Uterus (tissue), 4 donors: Measurements from ENCODE around the gene E4F1. TPM values are rescaled to one million over a fixed set of nuclear protein-coding genes. Genes with fewer than 3 reads are reported as not detected.

Experiments used
- DNase-seq, 2 donors: peaks; one replicate each; pipeline ENCODE4 v3.0.0-alpha.2; 2019 to 2020
- H3K27ac ChIP-seq, 2 donors: fragments of 200-600 bp; sonication (generic); 1 replicate in 1 of 2; 2 replicates in 1 of 2; pipeline ENCODE4 v1.5.1; 2016 to 2018
- H3K27me3 ChIP-seq, 2 donors: fragments of 200-600 bp; sonication (generic); one replicate each; pipeline ENCODE4 v1.5.1; 2018 to 2019; ENCODE audit warnings: control low read depth in 1 of 2
- H3K36me3 ChIP-seq, 2 donors: fragments of 200-600 bp; sonication (generic); one replicate each; pipeline ENCODE4 v1.5.1; 2019; ENCODE audit warnings: control low read depth in 1 of 2
- H3K4me1 ChIP-seq, 2 donors: fragments of 200-600 bp; sonication (generic); one replicate each; pipeline ENCODE4 v1.5.1; 2018 to 2019; ENCODE audit warnings: control low read depth in 1 of 2
- H3K4me3 ChIP-seq, 2 donors: fragments of 200-600 bp; sonication (generic); 1 replicate in 1 of 2; 2 replicates in 1 of 2; pipeline ENCODE4 v1.5.1; 2018 to 2019; ENCODE audit warnings: mild to moderate bottlenecking in 1 of 2
- H3K9me3 ChIP-seq, 2 donors: fragments of 200-600 bp; sonication (generic); one replicate each; pipeline ENCODE4 v1.5.1; 2019; ENCODE audit warnings: control low read depth in 1 of 2
- CTCF ChIP-seq, 4 experiments: fragments of 200-600 bp in 2 of 4; fragments of 450-650 bp in 2 of 4; sonication (generic) in 2 of 4; IDR thresholded peaks; one replicate each; pipeline ENCODE4 v1.5.1; 2016 to 2019; ENCODE audit warnings: antibody characterized with exemption in 4 of 4, mild to moderate bottlenecking in 2 of 4, moderate library complexity in 1 of 4
- POLR2A ChIP-seq, 2 donors: fragments of 450-650 bp; IDR thresholded peaks; one replicate each; pipeline ENCODE4 v1.6.1; 2016; ENCODE audit warnings: antibody characterized with exemption in 2 of 2, mild to moderate bottlenecking in 1 of 2, moderate library complexity in 1 of 2
- intact Hi-C: fragments of 100-400 bp; cut with DNase I; formaldehyde crosslinking; loops from one replicate; pipeline ENCODE4 v1.15.1; 2023; ENCODE audit warnings: low total_unique reads
- total RNA-seq, 4 donors: library from RNA; depleted of rRNA in 3 of 4; stranded (reverse); fragments of >200 nt in 3 of 4; gene quantifications; one replicate each; pipeline versions ENCODE4 v1.1.0 to v1.2.4, GENCODE V29; 2014 to 2023
- donor health status: DM: yes; HTN: yes; CAD: no.

E4F1 gene
- total RNA-seq, 4 donors from 2014 or later, result 8.2 to 41.8 (median 29.9) TPM

GRCh38 chr16:2275476-2276367 is 52.3 kb downstream of the E4F1 start:
- no peak for TF ChIP-seq POLR2A (IDR thresholded peaks at IDR 0.05)
- TF ChIP-seq CTCF (IDR thresholded peaks at IDR 0.05), result no peak
- no peak for DNase-seq
- Histone ChIP-seq H3K27me3 (no peaks in the 10 kb centered on the region), H3K36me3 (no peaks in the 10 kb centered on the region), H3K9me3 (no peaks in the 10 kb centered on the region), H3K4me1 (no peaks in the 10 kb centered on the region), H3K4me3 (no peak overlapping the region), H3K27ac (no peak overlapping the region)
- intact Hi-C loops, result no loop called here

GRCh38 chr16:2276368-2277195 is 53.2 kb downstream of the E4F1 start:
- Histone ChIP-seq H3K36me3 (no peaks in the 10 kb centered on the region), H3K9me3 (no peaks in the 10 kb centered on the region), H3K4me3 (no peak overlapping the region), H3K4me1 (no peaks in the 10 kb centered on the region), H3K27ac (no peak overlapping the region), H3K27me3 (no peaks in the 10 kb centered on the region)
- intact Hi-C loops, result no loop called here
- no peak for DNase-seq
- no peak for TF ChIP-seq CTCF (IDR thresholded peaks at IDR 0.05)
- no peak for TF ChIP-seq POLR2A (IDR thresholded peaks at IDR 0.05)

GRCh38 chr16:2277466-2278271 is 54.3 kb downstream of the E4F1 start:
- intact Hi-C loops, result no loop called here

GRCh38 chr16:2278272-2278608 is 54.8 kb downstream of the E4F1 start:
- H3K9me3 ChIP-seq, result no peaks in the 10 kb centered on the region
- DNase-seq, result no peak
- no peak overlapping the region for H3K27ac ChIP-seq
- no peaks in the 10 kb centered on the region for H3K36me3 ChIP-seq
- no peaks in the 10 kb centered on the region for H3K4me1 ChIP-seq
- H3K4me3 ChIP-seq, result no peak overlapping the region
- intact Hi-C loops, result no loop called here
- TF ChIP-seq CTCF (IDR thresholded peaks at IDR 0.05) (no peak), POLR2A (IDR thresholded peaks at IDR 0.05) (no peak)
- H3K27me3 ChIP-seq, result no peaks in the 10 kb centered on the region

More at GRCh38 chr16:2277466-2278271, 54.3 kb downstream of the E4F1 start:
- Histone ChIP-seq H3K9me3 (no peaks in the 10 kb centered on the region), H3K4me1 (no peaks in the 10 kb centered on the region), H3K27ac (no peak overlapping the region), H3K36me3 (no peaks in the 10 kb centered on the region), H3K27me3 (no peaks in the 10 kb centered on the region), H3K4me3 (no peak overlapping the region)
- TF ChIP-seq POLR2A (IDR thresholded peaks at IDR 0.05), result no peak
- TF ChIP-seq CTCF (IDR thresholded peaks at IDR 0.05), result no peak
- no peak for DNase-seq
